CD14-positive monocyte (primary cell): ENCODE measurements around the gene LRRC7. TPM values are rescaled to one million over a fixed set of nuclear protein-coding genes. Genes with fewer than 3 reads are reported as not detected.

Source experiments
- DNase-seq, 3 donors: peaks; one replicate each; pipeline ENCODE4 v3.0.0-alpha.2; 2011 to 2022
- H2AFZ ChIP-seq: 2 replicates; pipeline ENCODE4 v1.6.0; 2012; ENCODE audit warnings: mild to moderate bottlenecking, low read depth, low read length, inconsistent platforms; ENCODE audit not compliant: insufficient read depth, poor library complexity, severe bottlenecking
- H3K27ac ChIP-seq, 2 donors: 1 replicate in 1 of 2; 2 replicates in 1 of 2; pipeline ENCODE4 v1.5.1; 2012 to 2013; ENCODE audit warnings: low read length in 2 of 2, control low read depth in 1 of 2, inconsistent platforms in 1 of 2, low read depth in 1 of 2, mild to moderate bottlenecking in 1 of 2
- H3K27me3 ChIP-seq, 2 donors: one replicate each; pipeline versions ENCODE4 v1.6.0 to v1.6.1; 2011 to 2013; ENCODE audit warnings: low read length in 2 of 2; ENCODE audit not compliant: control insufficient read depth in 2 of 2, insufficient read depth in 2 of 2
- H3K36me3 ChIP-seq, 2 donors: replicated peaks in 1 of 2; 1 replicate in 1 of 2; 2 replicates in 1 of 2; pipeline versions ENCODE4 v1.5.1 to v1.6.1; 2012 to 2013; ENCODE audit warnings: low read length in 2 of 2, control low read depth in 1 of 2, inconsistent platforms in 1 of 2, mild to moderate bottlenecking in 1 of 2; ENCODE audit not compliant: insufficient read depth in 2 of 2, control insufficient read depth in 1 of 2
- H3K4me1 ChIP-seq, 2 donors: 1 replicate in 1 of 2; 2 replicates in 1 of 2; pipeline versions ENCODE4 v1.5.1 to v1.6.1; 2012 to 2013; ENCODE audit warnings: low read length in 2 of 2, control low read depth in 1 of 2, inconsistent platforms in 1 of 2, mild to moderate bottlenecking in 1 of 2, moderate library complexity in 1 of 2; ENCODE audit not compliant: insufficient read depth in 2 of 2, control insufficient read depth in 1 of 2
- H3K4me2 ChIP-seq: replicated peaks from 2 replicates; pipeline ENCODE3; 2012; ENCODE audit warnings: low read length, moderate library complexity, mild to moderate bottlenecking; ENCODE audit not compliant: poor library complexity, severe bottlenecking; ENCODE audit errors: extremely low read depth
- H3K4me3 ChIP-seq, 3 experiments: fragments of 200-600 bp in 1 of 3; sonication (generic) in 1 of 3; replicated peaks in 1 of 3; 1 replicate in 2 of 3; 2 replicates in 1 of 3; pipeline ENCODE4 v1.5.1; 2011 to 2013; ENCODE audit warnings: low read length in 3 of 3, mild to moderate bottlenecking in 3 of 3, control low read depth in 2 of 3, low read depth in 2 of 3, inconsistent platforms in 1 of 3, moderate library complexity in 1 of 3
- H3K79me2 ChIP-seq: 2 replicates; pipeline ENCODE4 v1.6.0; 2012; ENCODE audit warnings: mild to moderate bottlenecking, control low read depth, inconsistent platforms, low read length, moderate library complexity; ENCODE audit not compliant: insufficient read depth
- H3K9ac ChIP-seq: 2 replicates; pipeline ENCODE4 v1.6.0; 2017; ENCODE audit warnings: low read length, mild to moderate bottlenecking; ENCODE audit not compliant: insufficient read depth, poor library complexity, severe bottlenecking
- H3K9me3 ChIP-seq, 2 donors: replicated peaks in 1 of 2; 1 replicate in 1 of 2; 2 replicates in 1 of 2; pipeline versions ENCODE4 v1.5.1 to v1.6.1; 2012 to 2013; ENCODE audit warnings: low read length in 2 of 2, control low read depth in 1 of 2; ENCODE audit not compliant: control insufficient read depth in 1 of 2, insufficient read depth in 1 of 2
- H4K20me1 ChIP-seq: 2 replicates; pipeline ENCODE4 v1.6.0; 2012; ENCODE audit warnings: mild to moderate bottlenecking, low read length, control low read depth, moderate library complexity; ENCODE audit not compliant: insufficient read depth
- H3K27ac Mint-ChIP-seq, 7 donors: one replicate each; pipeline ENCODE4 v1.8.0; 2020; ENCODE audit warnings: mild to moderate bottlenecking in 7 of 7, mixed read lengths in 7 of 7, moderate library complexity in 6 of 7, inconsistent platforms in 2 of 7
- H3K27me3 Mint-ChIP-seq, 3 donors: one replicate each; pipeline ENCODE4 v1.8.0; 2021 to 2022; ENCODE audit warnings: low read depth in 3 of 3, mild to moderate bottlenecking in 3 of 3, mixed read lengths in 3 of 3, moderate library complexity in 3 of 3, inconsistent platforms in 1 of 3
- H3K36me3 Mint-ChIP-seq, 2 donors: one replicate each; pipeline ENCODE4 v1.8.0; 2020; ENCODE audit warnings: mixed read lengths in 2 of 2, inconsistent platforms in 1 of 2, mild to moderate bottlenecking in 1 of 2
- H3K4me1 Mint-ChIP-seq: one replicate; pipeline ENCODE4 v1.8.0; 2020; ENCODE audit warnings: mild to moderate bottlenecking, mixed read lengths
- H3K4me3 Mint-ChIP-seq, 2 donors: one replicate each; pipeline ENCODE4 v1.8.0; 2020; ENCODE audit warnings: mild to moderate bottlenecking in 2 of 2, mixed read lengths in 2 of 2, moderate library complexity in 1 of 2
- H3K9me3 Mint-ChIP-seq, 7 donors: one replicate each; pipeline ENCODE4 v1.8.0; 2020 to 2022; ENCODE audit warnings: mixed read lengths in 7 of 7, mild to moderate bottlenecking in 6 of 7, moderate library complexity in 6 of 7, inconsistent platforms in 2 of 7
- WGBS: methylation state at CpG from one replicate; pipeline ENCODE4 v1.1.5; 2013; ENCODE audit warnings: missing lambda C conversion rate; ENCODE audit not compliant: insufficient coverage; 5-methylcytosine and 5-hydroxymethylcytosine counted together
- intact Hi-C, 2 donors: fragments of 100-400 bp; cut with micrococcal nuclease; formaldehyde crosslinking; loops; one replicate each; pipeline versions ENCODE4 v1.15.0 to v1.15.1; 2023
- polyA plus RNA-seq, 3 donors: library from polyadenylated mRNA; depleted of rRNA in 1 of 3; unstranded in 2 of 3; stranded (reverse) in 1 of 3; fragments of 300-500 nt in 2 of 3; fragments of >200 nt in 1 of 3; fragmentation: Illumina TruSeq in 2 of 3; gene quantifications; 1 replicate in 2 of 3; 2 replicates in 1 of 3; pipeline ENCODE4 v1.2.3, GENCODE V29; 2012 to 2021
- TF ChIP-seq, protein P1 (sequence below): fragments of 200-600 bp; IDR thresholded peaks from one replicate; pipeline ENCODE4 v1.8.0; 2022; ENCODE audit warnings: antibody characterized with exemption, mild to moderate bottlenecking

LRRC7 gene
- polyA plus RNA-seq, 3 donors: not detected

DNA sequence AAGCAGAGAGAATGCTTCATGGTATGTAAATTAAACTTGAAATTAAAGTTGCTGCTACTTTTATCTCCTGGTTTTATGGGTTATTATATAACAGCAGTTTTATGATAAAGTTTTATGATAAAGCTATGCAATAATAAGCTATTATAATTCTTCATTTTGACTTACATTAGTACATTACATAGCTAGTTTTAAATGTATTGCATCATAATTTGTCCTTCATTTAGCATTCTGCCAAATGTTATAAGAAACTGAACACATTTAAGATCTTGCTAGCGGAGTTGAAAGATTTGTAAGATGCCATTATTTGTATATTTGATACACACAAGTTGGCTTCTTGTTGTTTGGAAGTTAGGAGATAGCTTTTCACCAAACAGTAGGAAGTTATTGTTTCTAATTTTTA, 536.0 kb downstream of the LRRC7 start:
- no CpG with 5 or more reads among the region's 1 CpG for WGBS

DNA sequence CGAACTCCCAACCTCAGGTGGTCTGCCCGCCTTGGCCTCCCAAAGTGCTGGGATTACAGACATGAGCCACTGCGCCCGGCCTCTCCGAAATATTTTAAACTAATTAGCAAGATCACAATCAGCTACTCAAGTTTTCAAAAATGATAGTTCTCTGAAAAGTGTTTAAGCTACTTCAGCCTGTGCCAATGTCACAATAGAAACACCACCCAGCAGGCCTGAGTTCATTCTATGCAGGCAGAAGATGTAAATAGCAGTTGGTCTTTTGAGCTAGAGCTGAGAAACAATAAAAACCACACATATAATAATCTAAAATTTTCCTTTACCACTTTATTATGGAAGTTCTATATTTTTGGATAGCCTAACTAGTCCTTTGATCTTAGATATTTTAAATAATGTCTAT, 541.5 kb downstream of the LRRC7 start:
- Histone ChIP-seq H3K9ac (no peak overlapping the region), H3K4me1 (no peaks in the 10 kb centered on the region), H3K36me3 (no peaks in the 10 kb centered on the region), H3K79me2 (no peaks in the 10 kb centered on the region), H3K27ac (no peak overlapping the region), H2AFZ (no peak overlapping the region), H3K4me3 (no peak overlapping the region), H3K27me3 (no peaks in the 10 kb centered on the region), H3K4me2 (no peak overlapping the region), H4K20me1 (no peaks in the 10 kb centered on the region), H3K9me3 (no peaks in the 10 kb centered on the region)
- WGBS: no CpG with 5 or more reads among the region's 5 CpGs
- Mint-ChIP-seq H3K4me3 (no peak overlapping the region), H3K27ac (no peak overlapping the region), H3K4me1 (no peaks in the 10 kb centered on the region), H3K27me3 (peaks cover 1 to 4% (median 3%) of the 10 kb centered on the region in 3 donors), H3K9me3 (peaks cover 0 to 2% (median 0%) of the 10 kb centered on the region in 7 donors), H3K36me3 (no peaks in the 10 kb centered on the region)
- DNase-seq: no peak
- TF ChIP-seq, protein P1, sequence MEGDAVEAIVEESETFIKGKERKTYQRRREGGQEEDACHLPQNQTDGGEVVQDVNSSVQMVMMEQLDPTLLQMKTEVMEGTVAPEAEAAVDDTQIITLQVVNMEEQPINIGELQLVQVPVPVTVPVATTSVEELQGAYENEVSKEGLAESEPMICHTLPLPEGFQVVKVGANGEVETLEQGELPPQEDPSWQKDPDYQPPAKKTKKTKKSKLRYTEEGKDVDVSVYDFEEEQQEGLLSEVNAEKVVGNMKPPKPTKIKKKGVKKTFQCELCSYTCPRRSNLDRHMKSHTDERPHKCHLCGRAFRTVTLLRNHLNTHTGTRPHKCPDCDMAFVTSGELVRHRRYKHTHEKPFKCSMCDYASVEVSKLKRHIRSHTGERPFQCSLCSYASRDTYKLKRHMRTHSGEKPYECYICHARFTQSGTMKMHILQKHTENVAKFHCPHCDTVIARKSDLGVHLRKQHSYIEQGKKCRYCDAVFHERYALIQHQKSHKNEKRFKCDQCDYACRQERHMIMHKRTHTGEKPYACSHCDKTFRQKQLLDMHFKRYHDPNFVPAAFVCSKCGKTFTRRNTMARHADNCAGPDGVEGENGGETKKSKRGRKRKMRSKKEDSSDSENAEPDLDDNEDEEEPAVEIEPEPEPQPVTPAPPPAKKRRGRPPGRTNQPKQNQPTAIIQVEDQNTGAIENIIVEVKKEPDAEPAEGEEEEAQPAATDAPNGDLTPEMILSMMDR: no peak
- intact Hi-C loops: no loop called here

More for the DNA sequence above, 536.0 kb downstream of the LRRC7 start:
- Mint-ChIP-seq H3K36me3 (no peaks in the 10 kb centered on the region), H3K9me3 (no peaks in the 10 kb centered on the region), H3K27me3 (peaks cover 0 to 2% (median under 1%) of the 10 kb centered on the region in 3 donors), H3K27ac (no peak overlapping the region), H3K4me1 (no peaks in the 10 kb centered on the region), H3K4me3 (no peak overlapping the region)
- TF ChIP-seq, protein P1: no peak
- H3K36me3 ChIP-seq: no peaks in the 10 kb centered on the region
- intact Hi-C loops: no loop called here
- H3K4me3 ChIP-seq: no peak overlapping the region
- H3K27ac ChIP-seq: no peak overlapping the region
- H3K27me3 ChIP-seq: no peaks in the 10 kb centered on the region
- no peak for DNase-seq
- H3K9me3 ChIP-seq: no peaks in the 10 kb centered on the region
- no peak overlapping the region for H3K4me2 ChIP-seq
- H3K4me1 ChIP-seq: no peaks in the 10 kb centered on the region
- H3K9ac ChIP-seq: no peak overlapping the region
- no peak overlapping the region for H2AFZ ChIP-seq
- no peaks in the 10 kb centered on the region for H4K20me1 ChIP-seq
- H3K79me2 ChIP-seq: no peaks in the 10 kb centered on the region
